OCI-LY1 (cell line): ENCODE results near the gene SKP1.

Experiments
- H2AFZ ChIP-seq: fragments of 200-600 bp; sonication (generic), shearing (Covaris generic); 2 replicates; pipeline ENCODE4 v1.6.0; 2014; ENCODE audit warnings: antibody characterized with exemption, mild to moderate bottlenecking, low read length
- H3F3A ChIP-seq: fragments of 200-600 bp; sonication (generic), shearing (Covaris generic); 2 replicates; pipeline ENCODE4 v1.6.0; 2014; ENCODE audit warnings: mild to moderate bottlenecking, antibody characterized with exemption, low read length, moderate library complexity; ENCODE audit not compliant: insufficient read depth
- H3K27ac ChIP-seq: fragments of 200-600 bp; sonication (generic); 2 replicates; pipeline ENCODE4 v1.5.1; 2014; ENCODE audit warnings: low read length, mixed run types, mild to moderate bottlenecking, low read depth; ENCODE audit not compliant: poor library complexity, severe bottlenecking
- H3K27me3 ChIP-seq: fragments of 200-600 bp; sonication (generic); 2 replicates; pipeline ENCODE4 v1.6.0; 2014; ENCODE audit warnings: antibody characterized with exemption, mild to moderate bottlenecking, low read length, moderate library complexity; ENCODE audit not compliant: insufficient read depth
- H3K36me3 ChIP-seq: fragments of 200-600 bp; sonication (generic); 2 replicates; pipeline ENCODE4 v1.6.1; 2014; ENCODE audit warnings: mild to moderate bottlenecking, antibody characterized with exemption, low read length, moderate library complexity, mixed read lengths; ENCODE audit not compliant: insufficient read depth
- H3K4me1 ChIP-seq: fragments of 200-600 bp; sonication (generic); 2 replicates; pipeline ENCODE4 v1.5.1; 2014; ENCODE audit warnings: mild to moderate bottlenecking, low read length, moderate library complexity; ENCODE audit not compliant: insufficient read depth, severe bottlenecking
- H3K4me2 ChIP-seq: fragments of 200-600 bp; sonication (generic), shearing (Covaris generic); 2 replicates; pipeline ENCODE4 v1.6.1; 2014; ENCODE audit warnings: low read length
- H3K4me3 ChIP-seq: fragments of 200-600 bp; sonication (generic); 2 replicates; pipeline ENCODE4 v1.5.1; 2014; ENCODE audit warnings: low read length, low read depth, mild to moderate bottlenecking, mixed read lengths; ENCODE audit not compliant: poor library complexity, severe bottlenecking
- H3K79me2 ChIP-seq: fragments of 200-600 bp; shearing (Covaris generic); 2 replicates; pipeline ENCODE4 v1.6.1; 2016; ENCODE audit warnings: mixed run types, low read length, mixed read lengths; ENCODE audit not compliant: insufficient read depth
- H3K9ac ChIP-seq: fragments of 200-600 bp; sonication (generic), shearing (Covaris generic); 2 replicates; pipeline ENCODE4 v1.6.1; 2014; ENCODE audit warnings: mild to moderate bottlenecking, low read length, mixed read lengths
- H3K9me2 ChIP-seq: fragments of 200-600 bp; sonication (generic), shearing (Covaris generic); 2 replicates; pipeline ENCODE4 v1.6.1; 2014; ENCODE audit warnings: low read depth, mild to moderate bottlenecking, low read length, mixed read lengths
- H3K9me3 ChIP-seq: fragments of 200-600 bp; shearing (Covaris generic); 2 replicates; pipeline ENCODE4 v1.6.1; 2014; ENCODE audit warnings: low read length, mixed read lengths
- H4K20me1 ChIP-seq: fragments of 200-600 bp; sonication (generic), shearing (Covaris generic); 2 replicates; pipeline ENCODE4 v1.6.0; 2016; ENCODE audit warnings: mild to moderate bottlenecking, low read length; ENCODE audit not compliant: insufficient read depth
- CTCF ChIP-seq: fragments of 200-600 bp; sonication (generic), shearing (Covaris generic); IDR thresholded peaks from 2 replicates; pipeline ENCODE4 v1.5.1; 2017; ENCODE audit warnings: mild to moderate bottlenecking, antibody characterized with exemption, low read length, moderate library complexity, mixed read lengths
- EZH2 ChIP-seq: fragments of 200-600 bp; sonication (generic), shearing (Covaris generic); IDR thresholded peaks from 2 replicates; pipeline ENCODE4 v1.8.0; 2017; ENCODE audit warnings: borderline replicate concordance, mixed run types, mild to moderate bottlenecking, antibody characterized with exemption, low read length, moderate library complexity, mixed read lengths

The SKP1 gene

GRCh38 chr5:134162592-134162991 is 14.2 kb downstream of the SKP1 start:
- Histone ChIP-seq H4K20me1 (no peaks in the 10 kb centered on the region), H3K4me3 (no peak overlapping the region), H2AFZ (no peak overlapping the region), H3K36me3 (peaks cover 95% of the 10 kb centered on the region), H3K27ac (no peak overlapping the region), H3K79me2 (peaks cover 6% of the 10 kb centered on the region; the same call in 1 of the 2 replicates), H3K9ac (no peak overlapping the region), H3F3A (no peaks in the 10 kb centered on the region; the same call in none of the 2 replicates), H3K9me3 (peaks cover 14% of the 10 kb centered on the region), H3K27me3 (no peaks in the 10 kb centered on the region), H3K4me1 (no peaks in the 10 kb centered on the region), H3K9me2 (no peaks in the 10 kb centered on the region), H3K4me2 (no peak overlapping the region)
- TF ChIP-seq EZH2 (no peak), CTCF (no peak)

- TF ChIP-seq EZH2 = no peak
- no peak for TF ChIP-seq CTCF
- peaks cover 5% of the 10 kb centered on the region; the same call in 1 of the 2 replicates for H3K79me2 ChIP-seq
- no peak overlapping the region for H3K9ac ChIP-seq
- H3K36me3 ChIP-seq = peaks cover 95% of the 10 kb centered on the region
- H3K27ac ChIP-seq = no peak overlapping the region
- no peaks in the 10 kb centered on the region for H4K20me1 ChIP-seq
- no peak overlapping the region for H3K4me3 ChIP-seq
- no peak overlapping the region for H2AFZ ChIP-seq
- H3K4me2 ChIP-seq = no peak overlapping the region
- no peaks in the 10 kb centered on the region for H3K9me2 ChIP-seq
- H3F3A ChIP-seq = no peaks in the 10 kb centered on the region; the same call in none of the 2 replicates
- peaks cover 14% of the 10 kb centered on the region for H3K9me3 ChIP-seq
- H3K4me1 ChIP-seq = no peaks in the 10 kb centered on the region
- no peaks in the 10 kb centered on the region for H3K27me3 ChIP-seq
Measured at GRCh38 chr5:134161513-134162395, 15.0 kb downstream of the SKP1 start.

GRCh38 chr5:134153657-134154056 is 23.1 kb downstream of the SKP1 start:
- no peaks in the 10 kb centered on the region for H3K9me2 ChIP-seq
- H3K36me3 ChIP-seq = peaks cover 87% of the 10 kb centered on the region
- H3K79me2 ChIP-seq = no peaks in the 10 kb centered on the region
- H4K20me1 ChIP-seq = no peaks in the 10 kb centered on the region
- H3F3A ChIP-seq = no peaks in the 10 kb centered on the region; the same call in 1 of the 2 replicates
- H3K4me2 ChIP-seq = no peak overlapping the region
- no peak overlapping the region for H2AFZ ChIP-seq
- H3K4me3 ChIP-seq = no peak overlapping the region
- no peaks in the 10 kb centered on the region for H3K9me3 ChIP-seq
- H3K4me1 ChIP-seq = no peaks in the 10 kb centered on the region
- TF ChIP-seq CTCF (no peak), EZH2 (no peak)
- no peaks in the 10 kb centered on the region for H3K27me3 ChIP-seq
- H3K9ac ChIP-seq = no peak overlapping the region
- no peak overlapping the region for H3K27ac ChIP-seq
